ENCODE measurements around the gene DLX4. TPM values are rescaled to one million over a fixed set of nuclear protein-coding genes. Genes with fewer than 3 reads are reported as not detected.

Gene DLX4
- total and polyA plus RNA-seq, 2 of the 4 experiments (the other 2 are of a cell fraction), result not detected

- H3K27ac ChIP-seq (ENCODE audit: insufficient read depth, low read length), result no peak overlapping the region
- no peaks in the 10 kb centered on the region for H3K36me3 ChIP-seq (ENCODE audit: control insufficient read depth, insufficient read depth, low read length)
- BruUV-seq (replicated peaks), result no TSS peak
- ChIA-PET CTCF (no interaction called here), POLR2A (ENCODE audit: unreplicated experiment) (no interaction called here)
- H3K4me2 ChIP-seq (ENCODE audit: low read depth, low read length), result no peak overlapping the region
- no peak overlapping the region for H4K8ac ChIP-seq (ENCODE audit: low read depth in 2 of 2, low read length in 2 of 2)
- no peak overlapping the region for H2BK120ac ChIP-seq (ENCODE audit: low read depth, low read length)
- H3K79me1 ChIP-seq (ENCODE audit: low read depth in 1 of 2, low read length in 2 of 2), result no peaks in the 10 kb centered on the region
- H2AK9ac ChIP-seq (replicated peaks; ENCODE audit: low read depth, low read length, poor library complexity), result no peak overlapping the region
- peaks cover 6% of the 10 kb centered on the region; the same call in 1 of the 2 replicates for H4K20me1 ChIP-seq (ENCODE audit: insufficient read depth, low read length)
- H3K56ac ChIP-seq (ENCODE audit: extremely low read depth, insufficient read depth, low read length), result no peak overlapping the region
- peaks cover 98% of the 10 kb centered on the region for H3K27me3 ChIP-seq (ENCODE audit: control insufficient read depth, insufficient read depth, low read length)
- H2AFZ ChIP-seq (replicated peaks; ENCODE audit: low read length, poor library complexity), result no peak overlapping the region
- no peaks in the 10 kb centered on the region for H3K9me1 ChIP-seq (ENCODE audit: insufficient read depth, low read length)
- no peak overlapping the region for H3K23ac ChIP-seq (ENCODE audit: low read depth, low read length)
- H2BK5ac ChIP-seq (ENCODE audit: low read depth, low read length, poor library complexity, severe bottlenecking), result no peak overlapping the region
- 53% methylated on average over 5 of the region's 14 CpGs; no CpG with 5 or more reads in 1 of the 2 experiments for WGBS, 2 experiments (ENCODE audit: extremely low coverage in 2 of 2, insufficient read length in 1 of 2)
- H3K18ac ChIP-seq (ENCODE audit: low read depth, low read length), result no peak overlapping the region
- in situ Hi-C loops (cut with MboI; ENCODE audit: low sequenced_read_pairs), result loop anchor here (10.0 kb wide), 1 partner anchor 287 kb away; the partner anchor contains the start of gene SLC35B1
- TF ChIP-seq MAZ (IDR thresholded peaks at IDR 0.05; ENCODE audit: borderline replicate concordance, low read depth, low read length) (no peak), SMC3 (IDR thresholded peaks at IDR 0.05; ENCODE audit: low read depth, low read length) (no peak), CTCF (conservative IDR thresholded peaks at IDR 0.05; ENCODE audit: low read depth, low read length) (no peak), FOS (IDR thresholded peaks at IDR 0.05; ENCODE audit: low read depth, low read length) (no peak), CEBPB (IDR thresholded peaks at IDR 0.05; ENCODE audit: low read depth, low read length) (no peak), NFE2L2 (IDR thresholded peaks at IDR 0.05; ENCODE audit: low read depth, low read length) (no peak), RAD21 (IDR thresholded peaks at IDR 0.05; ENCODE audit: low read length) (no peak), ELK1 (IDR thresholded peaks at IDR 0.05; ENCODE audit: borderline replicate concordance, low read depth, low read length) (no peak), MXI1 (IDR thresholded peaks at IDR 0.05; ENCODE audit: borderline replicate concordance, low read depth, low read length) (no peak), RFX5 (IDR thresholded peaks at IDR 0.05; ENCODE audit: low read depth, low read length) (no peak), MAFK (IDR thresholded peaks at IDR 0.05; ENCODE audit: low read depth, low read length) (no peak), CHD1 (IDR thresholded peaks at IDR 0.05; ENCODE audit: low read depth, low read length) (no peak), USF2 (IDR thresholded peaks at IDR 0.05; ENCODE audit: low read depth, low read length) (no peak), BHLHE40 (IDR thresholded peaks at IDR 0.05; ENCODE audit: low read depth, low read length) (no peak), POLR2A (IDR thresholded peaks at IDR 0.05; ENCODE audit: low read depth, low read length) (no peak), RCOR1 (IDR thresholded peaks at IDR 0.05; ENCODE audit: insufficient replicate concordance, low read length) (no peak)
- H3K4me3 ChIP-seq (ENCODE audit: insufficient read depth, low read depth, low read length), result no peak overlapping the region
- no peak overlapping the region for H3K9ac ChIP-seq (ENCODE audit: low read depth, low read length)
- no peak overlapping the region for H4K91ac ChIP-seq (ENCODE audit: insufficient read depth, low read depth, low read length)
- no peak overlapping the region for H3K14ac ChIP-seq (replicated peaks; ENCODE audit: low read depth, low read length)
- intact Hi-C loops (cut with micrococcal nuclease), result no loop called here
- no peak overlapping the region for H2AK5ac ChIP-seq (ENCODE audit: low read depth, low read length)
- no peak overlapping the region for H4K5ac ChIP-seq (ENCODE audit: low read depth, low read length)
- H2BK15ac ChIP-seq (ENCODE audit: low read depth, low read length), result no peak overlapping the region
- peaks cover 3% of the 10 kb centered on the region; the same call in 1 of the 2 replicates for H3K4me1 ChIP-seq (ENCODE audit: control insufficient read depth, insufficient read depth, low read length)
- H3K4ac ChIP-seq (ENCODE audit: low read depth, low read length), result no peak overlapping the region
- DNase-seq, result no peak
- H2BK20ac ChIP-seq (ENCODE audit: low read depth, low read length), result no peak overlapping the region
- dilution Hi-C loops (cut with HindIII; ENCODE audit: low sequenced_read_pairs, unreplicated experiment), result no loop called here
- ATAC-seq (ENCODE audit: low read depth), result no peak
- peaks cover 2% of the 10 kb centered on the region; the same call in 1 of the 2 replicates for H3K9me3 ChIP-seq (ENCODE audit: control insufficient read depth, insufficient read depth, low read length)
Observed at GRCh38 chr17:49991409-49991808, 22.4 kb downstream of the DLX4 start.

Data from IMR-90 (cell line).